Activated CD4-positive, alpha-beta T cell treated with anti-CD3 and anti-CD28 coated beads for 1 hour (primary cell): Measurements from ENCODE around the gene ATP5F1B.

Experiments used
- DNase-seq: peaks from one replicate; pipeline ENCODE4 v3.0.0-alpha.2; 2020

The ATP5F1B gene

DNA sequence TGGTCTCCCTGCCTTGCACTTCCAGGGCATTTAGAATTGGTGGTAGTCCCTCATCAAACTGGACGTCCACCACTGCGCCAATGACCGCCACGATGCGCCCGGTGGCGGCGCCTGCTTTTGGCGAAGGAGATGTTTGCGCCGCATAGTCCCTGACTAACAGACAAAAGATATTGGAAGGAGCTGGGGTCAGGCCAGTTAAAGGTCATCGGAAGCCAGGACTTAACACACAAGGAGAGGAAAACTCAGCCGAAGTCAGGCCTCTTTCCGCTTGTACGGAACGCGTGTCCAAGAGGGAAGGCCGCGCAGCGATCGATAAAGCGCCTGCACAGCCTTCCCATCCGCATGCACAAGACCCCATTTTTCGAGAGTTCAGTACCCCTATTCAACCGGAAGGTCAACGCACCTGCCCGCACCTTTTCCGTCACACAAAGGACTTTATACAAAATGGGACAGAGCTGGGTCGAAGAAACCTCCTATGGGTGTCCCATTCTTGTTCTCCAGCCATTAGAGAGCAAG, 525 bp downstream of the ATP5F1B start:
- no peak for DNase-seq

- DNase-seq = no peak
Measured at GRCh38 chr12:56644654-56645053, 1.1 kb downstream of the ATP5F1B start.

DNA sequence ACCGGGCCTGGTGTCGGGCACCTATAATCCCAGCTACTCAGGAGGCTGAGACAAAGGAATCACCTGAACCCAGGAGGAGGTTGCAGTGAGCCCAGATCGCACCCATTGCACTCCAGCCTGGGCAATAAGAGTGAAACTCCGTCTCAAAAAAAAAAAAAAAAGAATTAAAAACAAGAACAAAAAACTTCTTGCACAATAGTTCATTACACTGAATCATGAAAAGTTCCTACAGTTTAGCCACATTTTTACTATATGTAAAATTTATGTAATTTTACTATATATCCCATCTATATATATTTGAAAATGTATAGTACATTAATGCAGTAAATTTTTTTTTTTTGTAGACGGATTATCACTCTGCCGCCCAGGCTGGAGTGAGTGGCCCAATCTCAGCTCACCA, 4.6 kb downstream of the ATP5F1B start:
- DNase-seq = no peak

DNA sequence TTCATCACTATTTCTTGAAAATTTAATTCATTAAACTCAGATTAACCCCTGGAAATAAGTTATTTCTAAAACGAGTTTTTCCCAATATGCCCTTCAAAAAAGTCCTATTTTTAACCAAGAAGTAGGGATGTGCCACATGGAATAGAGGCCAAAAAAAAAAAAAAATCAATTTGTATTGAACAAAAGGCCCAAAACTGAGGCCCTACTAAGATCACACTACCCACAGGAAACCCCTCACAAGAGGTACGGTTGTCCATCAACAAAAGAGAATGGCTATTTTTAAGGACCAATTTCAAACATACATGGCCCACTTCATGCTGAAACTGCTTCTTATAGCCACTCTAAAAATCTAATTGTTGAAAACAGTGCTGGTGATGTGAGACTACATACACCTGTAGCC, 8.2 kb downstream of the ATP5F1B start:
- no peak for DNase-seq

DNA sequence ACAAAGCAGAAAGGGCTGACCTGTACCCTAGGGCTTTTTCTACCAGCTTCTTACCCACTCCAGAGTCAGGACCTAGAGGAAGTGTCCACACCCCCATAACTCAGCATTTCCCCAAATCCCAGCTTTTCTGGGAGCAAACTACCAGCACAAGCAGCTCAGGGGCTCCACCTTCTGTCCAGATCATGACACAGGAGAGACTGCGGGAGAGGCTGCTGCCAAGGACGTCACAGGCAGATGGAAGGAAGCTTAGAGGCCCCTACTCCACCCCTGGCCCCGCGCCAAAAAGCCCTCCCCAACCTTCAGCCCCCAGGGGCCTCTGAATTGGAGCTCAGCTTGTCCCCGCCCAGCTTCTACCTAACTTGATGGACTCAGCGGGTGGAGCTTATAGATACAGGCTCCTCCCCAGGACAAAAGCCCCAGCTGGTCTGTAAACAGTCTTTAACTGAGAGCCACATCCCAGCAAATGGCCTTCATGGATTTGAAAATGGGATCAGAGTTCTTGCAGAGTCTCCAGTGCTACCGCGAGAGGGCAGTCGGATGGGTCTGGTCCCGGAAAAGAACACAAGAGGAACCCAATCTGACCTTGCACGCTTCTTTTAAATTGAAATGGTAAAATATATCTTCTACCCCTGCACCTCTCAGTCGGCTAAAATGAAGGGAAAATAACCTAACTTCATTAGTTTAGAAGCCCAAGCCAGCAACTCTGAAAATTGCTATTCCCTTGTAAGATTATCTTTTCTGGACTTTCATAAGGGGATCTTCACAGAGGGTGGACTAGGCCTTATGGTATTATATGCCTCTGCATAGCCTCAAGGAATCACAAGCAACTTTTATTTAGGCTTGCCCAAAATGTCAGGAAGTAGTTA, 8.9 kb downstream of the ATP5F1B start:
- peak; percentile 83 for DNase-seq

- DNase-seq = peak; percentile 64
Measured at GRCh38 chr12:56635806-56636674, 9.7 kb downstream of the ATP5F1B start.

DNA sequence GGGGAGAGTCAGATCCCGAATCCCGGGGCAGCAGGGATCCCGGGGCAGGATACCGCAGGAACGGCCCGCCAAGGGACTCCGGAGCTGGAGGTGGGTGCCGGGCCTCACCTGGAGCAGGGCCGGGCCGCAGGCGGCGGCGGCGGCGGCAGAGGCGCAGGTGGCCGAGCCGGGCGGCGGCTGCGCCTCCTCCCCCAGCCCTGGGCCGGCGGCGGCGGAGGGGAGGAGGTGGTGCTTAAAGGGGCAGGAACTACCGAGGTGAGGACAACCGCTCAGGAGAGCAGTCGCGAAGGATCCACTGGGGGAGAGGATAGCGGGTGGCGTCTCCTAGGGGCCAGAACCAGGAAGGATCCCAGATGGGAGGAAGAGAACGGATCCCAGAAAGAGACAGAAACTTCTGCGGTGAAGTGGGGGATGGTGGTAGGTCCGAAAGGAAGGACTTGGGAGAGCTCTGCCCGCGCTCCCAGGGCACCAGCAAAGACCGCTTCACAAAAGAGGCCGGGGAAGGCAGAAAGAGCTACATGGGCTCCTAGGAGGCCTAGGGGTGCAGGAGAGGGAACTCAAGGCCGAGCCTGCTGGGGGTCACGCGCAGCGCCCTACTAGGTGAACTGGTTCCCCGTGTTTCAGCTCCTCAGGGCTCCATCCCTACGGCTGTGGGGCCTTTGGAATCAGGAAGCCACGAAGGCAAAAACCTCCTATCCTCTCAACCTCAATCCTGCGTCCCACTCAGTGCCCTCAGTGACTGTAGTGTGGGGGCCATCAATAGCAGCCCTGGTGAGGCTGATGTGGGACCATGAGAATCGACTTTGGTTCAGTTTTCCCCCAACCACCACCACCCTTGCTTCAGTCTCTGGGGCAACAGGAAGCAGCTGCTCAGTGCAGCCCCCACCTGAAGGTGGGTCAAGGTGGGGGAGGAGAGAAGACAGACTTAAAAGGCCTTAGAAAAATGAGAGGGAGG, 10.7 kb downstream of the ATP5F1B start:
- peak; percentile 41 for DNase-seq

DNA sequence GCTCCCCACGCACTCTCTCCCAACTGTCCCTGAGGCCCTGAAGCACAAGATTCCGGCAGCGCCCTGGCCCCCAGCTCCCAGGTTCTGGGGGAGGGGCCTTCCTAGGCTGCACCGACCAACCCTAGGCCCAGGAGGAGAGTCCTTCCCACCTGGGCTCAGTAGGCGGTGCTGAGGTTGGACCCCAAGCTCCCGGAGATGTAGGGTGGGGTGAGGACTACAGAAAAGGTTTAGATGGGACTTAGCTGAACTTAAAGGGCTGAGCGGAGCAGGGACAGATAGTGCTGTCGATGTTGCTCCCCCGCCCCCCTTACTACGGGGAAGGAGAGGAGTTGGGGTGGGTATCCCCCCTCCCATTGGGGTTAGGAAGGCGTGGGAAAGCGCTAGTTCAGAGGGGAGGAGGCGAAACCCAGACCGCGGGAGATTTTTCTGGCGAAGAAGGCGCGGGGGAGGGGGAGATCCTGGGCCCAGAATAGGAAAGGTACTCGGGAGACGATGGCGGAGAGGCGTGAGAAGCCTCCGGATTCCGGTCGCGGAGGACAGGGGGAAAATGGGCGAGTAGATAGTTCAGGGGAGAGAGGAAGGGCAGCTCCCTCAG, 11.4 kb downstream of the ATP5F1B start:
- no peak for DNase-seq

DNA sequence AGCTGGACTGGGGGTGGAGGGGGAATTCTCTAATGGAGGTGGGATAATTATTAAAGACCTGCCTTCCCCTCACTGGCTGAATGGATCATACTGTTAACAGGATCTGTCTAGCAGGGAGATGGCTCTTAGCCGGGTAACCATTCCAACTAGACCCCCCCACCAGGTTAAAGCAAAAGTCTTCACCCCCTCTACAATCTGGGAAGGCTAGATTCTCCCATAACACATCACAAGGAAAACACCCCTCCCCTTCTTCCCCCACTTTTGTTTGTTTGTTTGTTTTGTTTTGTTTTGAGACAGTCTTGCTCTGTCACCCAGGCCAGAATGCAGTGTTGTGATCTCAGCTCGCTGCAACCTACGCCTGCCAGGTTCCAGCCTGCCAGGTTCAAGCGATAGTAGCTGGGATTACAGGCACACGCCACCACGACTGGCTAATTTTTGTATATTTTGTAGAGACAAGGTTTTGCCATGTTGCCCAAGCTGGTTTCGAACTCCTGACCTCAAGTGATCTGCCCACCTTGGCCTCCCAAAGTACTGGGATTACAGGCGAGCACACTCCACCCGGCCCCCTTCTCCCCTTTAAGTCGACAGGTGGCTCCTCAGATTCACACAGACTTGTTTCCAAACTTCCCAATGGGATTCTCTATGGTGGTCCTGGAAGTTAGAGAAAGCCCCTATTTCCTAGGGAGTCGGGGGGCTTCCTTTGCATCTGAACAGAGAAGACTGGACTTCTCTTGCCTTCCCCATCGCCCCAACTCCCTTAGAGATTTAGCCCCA, 12.1 kb downstream of the ATP5F1B start:
- DNase-seq = no peak

GRCh38 chr12:56632701-56633467, 12.9 kb downstream of the ATP5F1B start:
- DNase-seq = no peak

- DNase-seq = no peak
Measured at GRCh38 chr12:56631790-56632700, 13.7 kb downstream of the ATP5F1B start.

GRCh38 chr12:56630180-56630632, 15.6 kb downstream of the ATP5F1B start, which contains the start of gene BAZ2A:
Gene BAZ2A, minus strand, starts transcription at chr12:56630326. Its CDS starts 12,796 bp downstream, at chr12:56617530.
- DNase-seq = peak; percentile 75

- DNase-seq = no peak
Measured at GRCh38 chr12:56629459-56630179, 16.2 kb downstream of the ATP5F1B start.

GRCh38 chr12:56628671-56629458, 16.9 kb downstream of the ATP5F1B start:
- peak; percentile 44 for DNase-seq

DNA sequence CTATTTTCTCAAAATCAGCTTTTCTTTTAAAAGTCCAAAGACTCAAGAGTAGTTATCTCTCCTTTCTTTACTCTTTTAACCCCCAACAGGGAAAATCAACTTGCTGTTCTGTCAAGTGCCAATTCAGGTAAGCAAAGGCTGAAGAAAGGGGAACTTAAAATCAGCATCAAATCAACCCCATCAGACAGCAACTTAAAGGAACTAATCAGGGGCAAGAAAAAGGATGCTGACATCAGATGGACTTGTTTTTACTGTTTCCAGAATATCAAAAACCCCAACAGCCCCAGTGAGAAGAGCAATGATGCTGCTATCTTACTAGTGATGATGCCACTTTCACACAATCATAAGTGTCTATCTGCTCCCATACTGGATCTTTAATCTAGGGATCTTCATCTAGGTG, 19.1 kb downstream of the ATP5F1B start:
- no peak for DNase-seq

- no peak for DNase-seq
Measured at GRCh38 chr12:56622535-56622934, 23.2 kb downstream of the ATP5F1B start.

DNA sequence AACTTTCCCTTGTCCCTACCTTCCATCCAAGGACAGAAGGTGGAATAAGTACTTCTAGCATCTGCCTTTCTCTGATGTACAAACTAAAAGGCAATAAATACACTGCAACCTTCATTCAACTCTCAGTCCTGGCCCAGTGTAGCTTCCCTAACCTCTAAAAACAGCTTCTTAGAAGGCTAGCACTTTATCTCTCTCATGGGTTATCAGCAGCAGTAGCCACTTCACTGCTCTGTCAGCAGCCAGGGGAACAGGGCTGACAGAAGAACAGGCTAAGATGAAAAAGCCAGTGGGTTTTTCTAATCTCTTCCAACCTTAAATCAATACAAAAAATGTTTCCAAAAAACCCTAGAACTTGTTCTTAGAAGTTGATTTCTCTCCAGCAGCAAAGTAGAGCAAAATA, 28.9 kb downstream of the ATP5F1B start:
- DNase-seq = no peak

DNA sequence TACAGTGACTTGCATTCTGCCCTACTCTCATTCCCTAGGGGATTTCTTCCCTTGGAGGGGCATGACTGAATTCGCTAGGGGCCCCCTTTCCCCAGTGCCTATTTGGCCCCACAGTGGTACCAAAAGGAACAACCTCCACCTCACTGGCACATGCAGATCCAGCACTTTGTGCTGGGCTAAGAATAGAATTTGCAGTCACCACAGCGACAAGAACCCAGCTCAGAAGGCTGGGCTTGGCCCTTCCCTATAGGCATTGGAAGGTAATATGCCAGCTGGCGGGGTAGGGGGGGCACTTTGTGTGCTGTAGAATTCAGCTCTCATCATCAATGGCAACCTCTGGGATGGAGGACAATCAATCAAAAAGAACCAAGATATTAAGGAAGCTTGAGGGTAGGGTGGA, 29.5 kb downstream of the ATP5F1B start:
- no peak for DNase-seq
